Lower leg skin (tissue), 3 donors: Measurements from ENCODE around the gene RBP4.
"Not testable (repeated sequence)": the region's sequence is repeated elsewhere in the genome, so short reads cannot be mapped to it uniquely, and the experiment has no call there.

ENCODE experiments used
- CTCF ChIP-seq, 3 donors: fragments of 450-650 bp; IDR thresholded peaks; one replicate each; pipeline ENCODE4 v1.5.1; 2016; ENCODE audit warnings: antibody characterized with exemption in 3 of 3, mild to moderate bottlenecking in 3 of 3, moderate library complexity in 2 of 3
- POLR2A ChIP-seq, 2 donors: fragments of 450-650 bp; IDR thresholded peaks; one replicate each; pipeline ENCODE4 v1.6.1; 2016 to 2017; ENCODE audit warnings: antibody characterized with exemption in 2 of 2, mild to moderate bottlenecking in 1 of 2, moderate library complexity in 1 of 2

GRCh38 chr10:93546995-93547394 lies 54.0 kb downstream of the RBP4 start:
- TF ChIP-seq CTCF, POLR2A (IDR thresholded peaks at IDR 0.05): not testable (repeated sequence)
